ENCODE data around the gene ANGEL2. TPM values are rescaled to one million over a fixed set of nuclear protein-coding genes. Genes with fewer than 3 reads are reported as not detected.

Gene ANGEL2
- total and polyA plus RNA-seq, 2 of the 13 experiments (the other 11 are each of a cell fraction or from before 2014, with no cell fraction given): 12.3 to 25.4 TPM

DNA sequence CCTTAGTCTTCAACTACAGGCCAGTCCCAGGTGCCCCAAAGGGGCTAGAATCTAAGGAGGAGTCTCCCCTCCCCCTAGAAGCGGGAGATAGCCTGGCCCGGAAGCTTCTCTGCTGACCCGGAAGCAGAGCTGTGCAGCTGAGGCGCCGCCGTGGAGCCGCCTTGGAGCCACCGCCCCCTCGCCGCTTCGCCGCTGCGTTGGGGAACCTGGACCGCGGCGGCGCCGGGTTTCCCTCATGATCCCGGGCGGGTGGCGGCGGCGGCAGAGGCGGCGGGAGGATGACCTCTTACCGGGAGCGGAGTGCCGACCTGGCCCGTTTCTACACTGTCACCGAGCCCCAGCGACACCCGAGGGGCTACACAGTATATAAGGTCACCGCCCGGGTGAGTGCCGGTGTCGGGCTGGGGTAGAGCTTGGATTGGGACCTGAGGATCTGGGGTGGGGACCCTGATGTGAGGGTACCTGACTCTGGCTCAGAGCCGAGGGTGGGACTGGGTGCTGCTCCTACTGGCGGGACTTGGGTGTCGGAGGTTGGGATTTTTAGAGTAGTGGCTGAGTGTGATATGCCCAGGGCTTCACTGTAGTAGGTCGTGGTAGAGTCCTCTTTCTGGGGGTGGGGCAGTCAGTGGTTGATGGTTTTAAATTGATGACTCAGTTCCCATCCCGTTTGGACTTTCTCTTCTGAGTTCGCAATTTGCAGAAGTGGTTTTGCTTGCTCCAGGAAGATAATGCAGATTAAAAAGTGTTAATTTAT lies 35.6 kb upstream of the ANGEL2 start, which contains the start of gene RPS6KC1 (continued):
- TF ChIP-seq, protein P1, sequence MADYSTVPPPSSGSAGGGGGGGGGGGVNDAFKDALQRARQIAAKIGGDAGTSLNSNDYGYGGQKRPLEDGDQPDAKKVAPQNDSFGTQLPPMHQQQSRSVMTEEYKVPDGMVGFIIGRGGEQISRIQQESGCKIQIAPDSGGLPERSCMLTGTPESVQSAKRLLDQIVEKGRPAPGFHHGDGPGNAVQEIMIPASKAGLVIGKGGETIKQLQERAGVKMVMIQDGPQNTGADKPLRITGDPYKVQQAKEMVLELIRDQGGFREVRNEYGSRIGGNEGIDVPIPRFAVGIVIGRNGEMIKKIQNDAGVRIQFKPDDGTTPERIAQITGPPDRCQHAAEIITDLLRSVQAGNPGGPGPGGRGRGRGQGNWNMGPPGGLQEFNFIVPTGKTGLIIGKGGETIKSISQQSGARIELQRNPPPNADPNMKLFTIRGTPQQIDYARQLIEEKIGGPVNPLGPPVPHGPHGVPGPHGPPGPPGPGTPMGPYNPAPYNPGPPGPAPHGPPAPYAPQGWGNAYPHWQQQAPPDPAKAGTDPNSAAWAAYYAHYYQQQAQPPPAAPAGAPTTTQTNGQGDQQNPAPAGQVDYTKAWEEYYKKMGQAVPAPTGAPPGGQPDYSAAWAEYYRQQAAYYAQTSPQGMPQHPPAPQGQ (CRISPR knock-in tag; IDR thresholded peaks at IDR 0.05; ENCODE audit: borderline replicate concordance): no peak
- TF ChIP-seq CREB1 (IDR thresholded peaks at IDR 0.05) (no peak), CREB1 (CRISPR knock-in tag; IDR thresholded peaks at IDR 0.05) (no peak), ERF (CRISPR knock-in tag; IDR thresholded peaks at IDR 0.05) (peak; percentile 27; the same call in 1 of the 2 replicates), PAX8 (CRISPR knock-in tag; IDR thresholded peaks at IDR 0.05; ENCODE audit: borderline replicate concordance) (no peak), NCOA5 (CRISPR knock-in tag; IDR thresholded peaks at IDR 0.05) (no peak), ZNF720 (CRISPR knock-in tag; IDR thresholded peaks at IDR 0.05) (no peak), PRMT3 (CRISPR knock-in tag; IDR thresholded peaks at IDR 0.05; ENCODE audit: borderline replicate concordance, low read depth) (no peak), STAT5B (CRISPR knock-in tag; IDR thresholded peaks at IDR 0.05) (no peak), ZNF33B (CRISPR knock-in tag; IDR thresholded peaks at IDR 0.05) (0 out of 2 replicates have a peak, but pooled peaks have one; percentile 38), MED13 (CRISPR knock-in tag; IDR thresholded peaks at IDR 0.05) (no peak), SRY (CRISPR knock-in tag; IDR thresholded peaks at IDR 0.05) (peak; percentile 61; the same call in 1 of the 2 replicates), ZNF563 (CRISPR knock-in tag; IDR thresholded peaks at IDR 0.05) (peak; percentile 80; the same call in 1 of the 2 replicates), KDM5B (CRISPR knock-in tag; IDR thresholded peaks at IDR 0.05; ENCODE audit: borderline replicate concordance) (peak; percentile 83), ZNF556 (CRISPR knock-in tag; IDR thresholded peaks at IDR 0.05; ENCODE audit: borderline replicate concordance) (peak; percentile 52; the same call in 1 of the 2 replicates), CBX5 (CRISPR knock-in tag; IDR thresholded peaks at IDR 0.05; ENCODE audit: borderline replicate concordance) (no peak), THAP11 (CRISPR knock-in tag; IDR thresholded peaks at IDR 0.05) (peak; percentile 88), MTA3 (CRISPR knock-in tag; IDR thresholded peaks at IDR 0.05) (no peak)
- TF ChIP-seq, protein P2, sequence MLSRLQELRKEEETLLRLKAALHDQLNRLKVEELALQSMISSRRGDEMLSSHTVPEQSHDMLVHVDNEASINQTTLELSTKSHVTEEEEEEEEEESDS (CRISPR knock-in tag; IDR thresholded peaks at IDR 0.05; ENCODE audit: borderline replicate concordance): no peak
- TF ChIP-seq, protein P3, sequence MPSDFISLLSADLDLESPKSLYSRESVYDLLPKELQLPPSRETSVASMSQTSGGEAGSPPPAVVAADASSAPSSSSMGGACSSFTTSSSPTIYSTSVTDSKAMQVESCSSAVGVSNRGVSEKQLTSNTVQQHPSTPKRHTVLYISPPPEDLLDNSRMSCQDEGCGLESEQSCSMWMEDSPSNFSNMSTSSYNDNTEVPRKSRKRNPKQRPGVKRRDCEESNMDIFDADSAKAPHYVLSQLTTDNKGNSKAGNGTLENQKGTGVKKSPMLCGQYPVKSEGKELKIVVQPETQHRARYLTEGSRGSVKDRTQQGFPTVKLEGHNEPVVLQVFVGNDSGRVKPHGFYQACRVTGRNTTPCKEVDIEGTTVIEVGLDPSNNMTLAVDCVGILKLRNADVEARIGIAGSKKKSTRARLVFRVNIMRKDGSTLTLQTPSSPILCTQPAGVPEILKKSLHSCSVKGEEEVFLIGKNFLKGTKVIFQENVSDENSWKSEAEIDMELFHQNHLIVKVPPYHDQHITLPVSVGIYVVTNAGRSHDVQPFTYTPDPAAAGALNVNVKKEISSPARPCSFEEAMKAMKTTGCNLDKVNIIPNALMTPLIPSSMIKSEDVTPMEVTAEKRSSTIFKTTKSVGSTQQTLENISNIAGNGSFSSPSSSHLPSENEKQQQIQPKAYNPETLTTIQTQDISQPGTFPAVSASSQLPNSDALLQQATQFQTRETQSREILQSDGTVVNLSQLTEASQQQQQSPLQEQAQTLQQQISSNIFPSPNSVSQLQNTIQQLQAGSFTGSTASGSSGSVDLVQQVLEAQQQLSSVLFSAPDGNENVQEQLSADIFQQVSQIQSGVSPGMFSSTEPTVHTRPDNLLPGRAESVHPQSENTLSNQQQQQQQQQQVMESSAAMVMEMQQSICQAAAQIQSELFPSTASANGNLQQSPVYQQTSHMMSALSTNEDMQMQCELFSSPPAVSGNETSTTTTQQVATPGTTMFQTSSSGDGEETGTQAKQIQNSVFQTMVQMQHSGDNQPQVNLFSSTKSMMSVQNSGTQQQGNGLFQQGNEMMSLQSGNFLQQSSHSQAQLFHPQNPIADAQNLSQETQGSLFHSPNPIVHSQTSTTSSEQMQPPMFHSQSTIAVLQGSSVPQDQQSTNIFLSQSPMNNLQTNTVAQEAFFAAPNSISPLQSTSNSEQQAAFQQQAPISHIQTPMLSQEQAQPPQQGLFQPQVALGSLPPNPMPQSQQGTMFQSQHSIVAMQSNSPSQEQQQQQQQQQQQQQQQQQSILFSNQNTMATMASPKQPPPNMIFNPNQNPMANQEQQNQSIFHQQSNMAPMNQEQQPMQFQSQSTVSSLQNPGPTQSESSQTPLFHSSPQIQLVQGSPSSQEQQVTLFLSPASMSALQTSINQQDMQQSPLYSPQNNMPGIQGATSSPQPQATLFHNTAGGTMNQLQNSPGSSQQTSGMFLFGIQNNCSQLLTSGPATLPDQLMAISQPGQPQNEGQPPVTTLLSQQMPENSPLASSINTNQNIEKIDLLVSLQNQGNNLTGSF (CRISPR knock-in tag; IDR thresholded peaks at IDR 0.05): peak; percentile 57; the same call in 1 of the 2 replicates
- TF ChIP-seq, protein P4, sequence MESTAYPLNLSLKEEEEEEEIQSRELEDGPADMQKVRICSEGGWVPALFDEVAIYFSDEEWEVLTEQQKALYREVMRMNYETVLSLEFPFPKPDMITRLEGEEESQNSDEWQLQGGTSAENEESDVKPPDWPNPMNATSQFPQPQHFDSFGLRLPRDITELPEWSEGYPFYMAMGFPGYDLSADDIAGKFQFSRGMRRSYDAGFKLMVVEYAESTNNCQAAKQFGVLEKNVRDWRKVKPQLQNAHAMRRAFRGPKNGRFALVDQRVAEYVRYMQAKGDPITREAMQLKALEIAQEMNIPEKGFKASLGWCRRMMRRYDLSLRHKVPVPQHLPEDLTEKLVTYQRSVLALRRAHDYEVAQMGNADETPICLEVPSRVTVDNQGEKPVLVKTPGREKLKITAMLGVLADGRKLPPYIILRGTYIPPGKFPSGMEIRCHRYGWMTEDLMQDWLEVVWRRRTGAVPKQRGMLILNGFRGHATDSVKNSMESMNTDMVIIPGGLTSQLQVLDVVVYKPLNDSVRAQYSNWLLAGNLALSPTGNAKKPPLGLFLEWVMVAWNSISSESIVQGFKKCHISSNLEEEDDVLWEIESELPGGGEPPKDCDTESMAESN (CRISPR knock-in tag; conservative IDR thresholded peaks at IDR 0.05): no peak

All from HepG2 (cell line).